22Rv1 (cell line): ENCODE results near the gene CXCL3.
A peak's percentile ranks its signal among the peaks of the same experiment; 100 is the strongest.

ENCODE experiments used
- H3K27ac ChIP-seq: fragments of 450-650 bp; 2 replicates; pipeline ENCODE4 v1.5.1; 2017
- ZFX ChIP-seq: fragments of 450-650 bp; IDR thresholded peaks from 2 replicates; pipeline ENCODE4 v1.6.1; 2017; ENCODE audit warnings: antibody characterized with exemption, borderline replicate concordance
- TF ChIP-seq, protein P1 (sequence below): fragments of 450-650 bp; IDR thresholded peaks from 2 replicates; pipeline ENCODE4 v1.5.1; 2017; ENCODE audit warnings: mild to moderate bottlenecking

CXCL3 gene

DNA sequence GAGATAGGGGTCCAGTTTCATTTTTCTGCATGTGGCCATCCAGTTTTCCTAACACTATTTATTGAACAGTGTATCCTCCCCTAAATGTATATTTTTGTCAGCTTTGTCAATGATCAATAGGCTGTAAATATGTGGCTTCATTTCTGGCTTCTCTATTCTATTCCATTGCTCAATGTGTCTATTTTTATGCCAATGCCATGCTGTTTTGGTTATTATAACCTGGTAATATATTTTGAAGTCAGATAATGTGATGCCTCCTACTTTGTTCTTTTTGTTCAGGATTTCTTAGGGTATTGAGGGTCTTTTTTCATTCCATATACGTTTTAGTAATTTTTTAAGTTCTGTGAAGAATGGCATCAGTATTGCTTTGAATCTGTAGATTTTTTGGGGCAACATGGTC, 8.7 kb upstream of the CXCL3 start:
- no peak for TF ChIP-seq ZFX
- TF ChIP-seq, protein P1, sequence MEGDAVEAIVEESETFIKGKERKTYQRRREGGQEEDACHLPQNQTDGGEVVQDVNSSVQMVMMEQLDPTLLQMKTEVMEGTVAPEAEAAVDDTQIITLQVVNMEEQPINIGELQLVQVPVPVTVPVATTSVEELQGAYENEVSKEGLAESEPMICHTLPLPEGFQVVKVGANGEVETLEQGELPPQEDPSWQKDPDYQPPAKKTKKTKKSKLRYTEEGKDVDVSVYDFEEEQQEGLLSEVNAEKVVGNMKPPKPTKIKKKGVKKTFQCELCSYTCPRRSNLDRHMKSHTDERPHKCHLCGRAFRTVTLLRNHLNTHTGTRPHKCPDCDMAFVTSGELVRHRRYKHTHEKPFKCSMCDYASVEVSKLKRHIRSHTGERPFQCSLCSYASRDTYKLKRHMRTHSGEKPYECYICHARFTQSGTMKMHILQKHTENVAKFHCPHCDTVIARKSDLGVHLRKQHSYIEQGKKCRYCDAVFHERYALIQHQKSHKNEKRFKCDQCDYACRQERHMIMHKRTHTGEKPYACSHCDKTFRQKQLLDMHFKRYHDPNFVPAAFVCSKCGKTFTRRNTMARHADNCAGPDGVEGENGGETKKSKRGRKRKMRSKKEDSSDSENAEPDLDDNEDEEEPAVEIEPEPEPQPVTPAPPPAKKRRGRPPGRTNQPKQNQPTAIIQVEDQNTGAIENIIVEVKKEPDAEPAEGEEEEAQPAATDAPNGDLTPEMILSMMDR = no peak
- H3K27ac ChIP-seq = no peak overlapping the region

DNA sequence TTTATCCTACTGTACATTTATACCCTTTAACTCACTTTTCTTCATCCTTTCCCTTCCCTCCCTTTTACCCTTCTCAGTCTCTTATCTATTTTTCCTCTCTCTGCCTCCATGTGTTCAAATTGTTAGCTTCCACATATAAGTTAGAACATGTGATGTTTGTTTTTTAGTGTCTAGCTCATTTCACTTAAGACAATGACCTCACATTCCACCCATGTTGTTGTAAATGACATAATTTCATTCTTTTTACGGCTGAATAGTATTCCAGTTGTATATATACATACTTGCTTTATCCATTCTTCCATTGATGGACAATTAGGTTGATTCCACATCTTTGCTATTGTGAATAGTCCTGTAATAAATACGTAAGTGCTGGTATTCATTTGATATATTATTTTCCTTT, 7.3 kb upstream of the CXCL3 start:
- TF ChIP-seq, protein P1 = no peak
- no peak for TF ChIP-seq ZFX
- no peak overlapping the region for H3K27ac ChIP-seq

- no peak for TF ChIP-seq ZFX
- TF ChIP-seq, protein P1 = no peak
- H3K27ac ChIP-seq = no peak overlapping the region
Observed at GRCh38 chr4:74045247-74045646, 6.8 kb upstream of the CXCL3 start.

DNA sequence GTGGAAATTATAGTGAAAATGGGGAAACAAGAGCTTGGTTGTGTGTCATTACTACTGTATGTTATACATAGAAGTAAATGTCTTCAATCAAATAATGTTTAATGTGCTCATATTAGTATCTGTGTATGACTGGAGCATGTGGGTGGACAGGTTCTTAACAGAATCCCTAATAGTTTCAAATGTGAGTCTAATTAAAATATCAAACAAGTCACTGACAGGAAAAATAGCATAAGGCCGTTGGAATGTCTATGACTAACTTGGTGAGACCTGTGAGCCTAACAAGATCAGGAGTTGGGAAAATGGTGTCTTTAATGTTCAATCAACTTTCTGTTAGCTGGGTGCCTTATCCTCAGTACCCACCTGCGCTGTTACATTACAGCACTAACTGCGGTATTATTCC, 6.2 kb upstream of the CXCL3 start:
- no peak for TF ChIP-seq ZFX
- TF ChIP-seq, protein P1 = no peak
- H3K27ac ChIP-seq = no peak overlapping the region

- no peak overlapping the region for H3K27ac ChIP-seq
- TF ChIP-seq ZFX = no peak
- TF ChIP-seq, protein P1 = 0 out of 2 replicates have a peak, but pooled peaks have one; percentile 9
Observed at GRCh38 chr4:74042681-74043080, 4.2 kb upstream of the CXCL3 start.

DNA sequence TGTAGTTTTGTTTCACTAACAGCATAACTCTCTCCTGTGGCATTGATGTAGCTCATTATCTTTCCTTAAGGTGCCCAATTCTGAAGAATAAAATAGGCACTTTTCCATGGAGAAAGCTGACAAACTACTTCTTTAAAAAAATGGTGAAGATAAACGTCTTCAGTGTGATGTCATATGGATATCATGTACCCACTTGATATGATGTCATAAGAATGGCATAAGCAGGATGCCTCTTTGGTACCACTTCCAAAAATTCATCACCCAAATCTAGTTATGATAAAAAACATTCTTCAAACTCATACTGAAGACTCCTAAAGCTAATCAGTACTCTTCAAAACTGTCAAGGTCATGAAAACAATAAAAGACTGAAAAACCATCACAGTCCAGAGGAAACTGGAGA, 2.9 kb upstream of the CXCL3 start:
- no peak for TF ChIP-seq ZFX
- TF ChIP-seq, protein P1 = no peak
- H3K27ac ChIP-seq = no peak overlapping the region

DNA sequence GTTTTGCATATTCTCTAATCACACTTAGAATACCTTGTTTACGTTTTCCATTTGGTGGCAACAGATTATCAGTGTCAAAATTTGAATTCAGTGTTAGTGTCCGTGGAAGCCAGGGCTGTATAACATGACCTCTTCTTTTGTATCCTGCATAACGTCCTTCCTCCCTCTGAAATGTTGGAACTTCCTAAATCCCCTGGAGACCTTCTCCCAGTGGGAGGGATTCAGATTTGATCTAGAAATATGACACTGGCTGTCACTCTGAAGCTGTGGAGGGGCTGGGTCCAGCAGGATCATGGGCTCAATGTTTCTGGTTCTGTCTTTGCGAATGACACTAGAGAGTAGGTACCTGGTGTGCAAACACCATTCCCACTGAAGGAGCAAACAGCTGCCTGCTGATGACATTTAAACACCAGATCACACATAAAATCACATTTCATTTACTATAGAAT, 850 bp upstream of the CXCL3 start:
- TF ChIP-seq, protein P1 = no peak
- TF ChIP-seq ZFX = no peak
- H3K27ac ChIP-seq = no peak overlapping the region
